ENCODE measurements around the gene CACTIN.

- TF ChIP-seq CTCF (optimal IDR thresholded peaks at IDR 0.05 in 1 of 3, IDR thresholded peaks at IDR 0.05 in 1 of 3, conservative IDR thresholded peaks at IDR 0.05 in 1 of 3; ENCODE audit: extremely low read depth in 1 of 3, insufficient read depth in 2 of 3, low read length in 3 of 3) (no peak), EZH2 (IDR thresholded peaks at IDR 0.05; ENCODE audit: low read length) (no peak)
Observed at GRCh38 chr19:3660493-3661219, 34.1 kb upstream of the CACTIN start.
